Tibial artery (tissue), 4 donors: ENCODE data around the gene ZSCAN4.

ENCODE experiments used
- DNase-seq, 2 donors: peaks; one replicate each; pipeline ENCODE4 v3.0.0-alpha.2; 2019
- H3K27ac ChIP-seq, 2 donors: fragments of 200-600 bp; sonication (generic) in 1 of 2; 1 replicate in 1 of 2; 2 replicates in 1 of 2; pipeline ENCODE4 v1.5.1; 2018 to 2019; ENCODE audit warnings: mild to moderate bottlenecking in 1 of 2
- H3K27me3 ChIP-seq, 2 donors: fragments of 200-600 bp; sonication (generic) in 1 of 2; one replicate each; pipeline versions ENCODE4 v1.5.1 to v1.6.0; 2016 to 2019
- H3K36me3 ChIP-seq, 3 donors: fragments of 200-600 bp; sonication (generic) in 2 of 3; one replicate each; pipeline ENCODE4 v1.5.1; 2016 to 2019; ENCODE audit warnings: mild to moderate bottlenecking in 2 of 3
- H3K4me1 ChIP-seq, 4 donors: fragments of 200-600 bp; sonication (generic) in 2 of 4; 1 replicate in 3 of 4; 2 replicates in 1 of 4; pipeline ENCODE4 v1.5.1; 2016 to 2019
- H3K4me3 ChIP-seq, 2 donors: fragments of 200-600 bp; sonication (generic) in 1 of 2; 1 replicate in 1 of 2; 2 replicates in 1 of 2; pipeline ENCODE4 v1.5.1; 2018 to 2019; ENCODE audit warnings: mild to moderate bottlenecking in 2 of 2
- H3K9me3 ChIP-seq, 3 donors: fragments of 200-600 bp; sonication (generic) in 1 of 3; one replicate each; pipeline ENCODE4 v1.5.1; 2016 to 2019
- CTCF ChIP-seq, 2 experiments: fragments of 200-600 bp in 1 of 2; fragments of 450-650 bp in 1 of 2; IDR thresholded peaks; one replicate each; pipeline ENCODE4 v1.5.1; 2017 to 2019; ENCODE audit warnings: antibody characterized with exemption in 2 of 2, mild to moderate bottlenecking in 1 of 2, moderate library complexity in 1 of 2
- intact Hi-C: fragments of 100-400 bp; cut with DNase I; formaldehyde crosslinking; loops from one replicate; pipeline ENCODE4 v1.15.0; 2023; ENCODE audit warnings: low total_unique reads

Gene ZSCAN4

DNA sequence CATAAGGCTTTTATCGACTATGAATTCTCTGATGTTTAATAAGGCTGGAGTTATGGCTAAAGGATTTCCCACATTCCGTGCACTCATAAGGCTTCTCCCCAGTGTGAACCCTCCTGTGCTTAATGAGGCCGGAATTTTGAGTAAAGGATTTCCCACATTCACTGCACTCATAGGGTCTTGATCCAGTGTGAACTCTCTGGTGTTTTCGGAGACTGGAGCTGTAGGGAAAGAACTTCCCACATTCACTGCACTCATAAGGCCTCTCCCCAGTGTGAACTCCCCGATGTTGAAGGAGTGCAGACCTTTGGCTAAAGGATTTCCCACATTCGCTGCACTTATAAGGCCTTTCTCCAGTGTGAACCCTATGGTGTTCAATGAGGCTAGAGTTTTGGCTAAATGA is 32.9 kb downstream of the ZSCAN4 start:
- Histone ChIP-seq H3K36me3 (peaks cover 53 to 81% (median 74%) of the 10 kb centered on the region in 3 donors), H3K4me3 (no peak overlapping the region), H3K9me3 (peaks cover 7 to 100% (median 96%) of the 10 kb centered on the region in 3 donors), H3K4me1 (no peaks in the 10 kb centered on the region), H3K27me3 (no peaks in the 10 kb centered on the region), H3K27ac (no peak overlapping the region)
- intact Hi-C loops = no loop called here
- no peak for TF ChIP-seq CTCF (IDR thresholded peaks at IDR 0.05)
- no peak for DNase-seq

DNA sequence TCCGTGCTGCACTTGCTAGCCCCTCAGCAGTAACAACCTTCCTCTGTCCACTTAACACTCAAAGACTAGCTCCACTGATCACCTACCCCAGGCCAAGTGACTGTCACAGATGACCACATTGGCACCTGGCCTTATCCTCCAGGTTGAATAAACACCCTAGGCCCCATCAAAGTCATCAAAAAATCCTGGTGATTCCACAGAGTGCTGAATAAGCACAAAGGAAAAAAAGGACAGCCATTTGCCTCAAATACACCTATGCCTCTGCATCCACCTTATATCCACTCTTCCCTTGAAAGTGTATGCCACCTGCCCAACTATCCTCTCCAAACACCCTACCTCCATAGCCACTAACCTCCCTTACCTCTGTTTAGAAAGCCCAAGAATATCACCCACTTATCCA is 37.6 kb downstream of the ZSCAN4 start:
- H3K4me1 ChIP-seq = no peaks in the 10 kb centered on the region
- no peak for DNase-seq
- H3K9me3 ChIP-seq = peaks cover 7 to 100% (median 97%) of the 10 kb centered on the region in 3 donors
- TF ChIP-seq CTCF (IDR thresholded peaks at IDR 0.05) = no peak
- intact Hi-C loops = no loop called here
- no peak overlapping the region for H3K27ac ChIP-seq
- no peaks in the 10 kb centered on the region for H3K27me3 ChIP-seq
- peaks cover 34 to 64% (median 53%) of the 10 kb centered on the region in 3 donors for H3K36me3 ChIP-seq
- no peak overlapping the region for H3K4me3 ChIP-seq

GRCh38 chr19:57708641-57709361 is 40.1 kb downstream of the ZSCAN4 start, which contains the start of gene ZNF154:
TSS of gene ZNF154 (minus strand) at chr19:57709204. CDS start at chr19:57708971, 233 bp downstream.
- Histone ChIP-seq H3K27ac (peak within 1 kb of the TSS in 1 of 2 donors; percentile 34), H3K4me3 (peak within 1 kb of the TSS; percentile 36 to 42), H3K9me3 (peaks cover 7 to 100% (median 83%) of the 10 kb centered on the region in 3 donors), H3K4me1 (no peaks in the 10 kb centered on the region), H3K27me3 (no peaks in the 10 kb centered on the region), H3K36me3 (peaks cover 13 to 51% (median 43%) of the 10 kb centered on the region in 3 donors)
- TF ChIP-seq CTCF (IDR thresholded peaks at IDR 0.05) = no peak
- intact Hi-C loops = no loop called here
- DNase-seq = no peak

DNA sequence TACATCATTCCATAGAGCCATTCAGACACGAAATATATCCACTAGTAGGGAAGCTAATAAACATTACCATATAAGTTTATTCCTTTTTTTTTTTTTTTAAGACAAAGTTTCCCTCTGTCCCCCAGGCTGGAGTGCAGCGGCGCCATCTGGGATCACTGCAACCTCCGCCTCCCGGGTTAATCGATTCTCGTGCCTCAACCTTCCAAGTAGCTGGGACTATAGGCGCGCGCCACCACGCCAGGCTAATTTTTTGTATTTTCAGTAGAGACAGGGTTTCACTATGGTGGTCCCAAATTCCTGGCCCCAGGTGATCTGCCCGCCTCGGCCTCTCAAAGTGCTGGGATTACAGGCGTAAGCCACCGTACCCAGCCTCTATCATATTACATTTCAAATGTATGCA is 40.9 kb downstream of the ZSCAN4 start:
- intact Hi-C loops = no loop called here
- no peak for DNase-seq
- Histone ChIP-seq H3K4me3 (no peak overlapping the region), H3K4me1 (no peaks in the 10 kb centered on the region), H3K27me3 (no peaks in the 10 kb centered on the region), H3K9me3 (peaks cover 7 to 100% (median 75%) of the 10 kb centered on the region in 3 donors), H3K36me3 (peaks cover 15 to 51% (median 43%) of the 10 kb centered on the region in 3 donors), H3K27ac (no peak overlapping the region)
- TF ChIP-seq CTCF (IDR thresholded peaks at IDR 0.05) = no peak

GRCh38 chr19:57712222-57712621 is 43.5 kb downstream of the ZSCAN4 start:
- H3K9me3 ChIP-seq = peaks cover 7 to 100% (median 55%) of the 10 kb centered on the region in 3 donors
- intact Hi-C loops = no loop called here
- no peaks in the 10 kb centered on the region for H3K27me3 ChIP-seq
- no peak for TF ChIP-seq CTCF (IDR thresholded peaks at IDR 0.05)
- no peak overlapping the region for H3K4me3 ChIP-seq
- no peak for DNase-seq
- H3K27ac ChIP-seq = no peak overlapping the region
- peaks cover 14 to 54% (median 54%) of the 10 kb centered on the region in 3 donors for H3K36me3 ChIP-seq
- H3K4me1 ChIP-seq = no peaks in the 10 kb centered on the region
